K562 (cell line): ENCODE data around the gene NADSYN1. TPM values are rescaled to one million over a fixed set of nuclear protein-coding genes. Genes with fewer than 3 reads are reported as not detected.

Experiments
- ATAC-seq: fragments of 200-7000 bp; cut with Tn5 transposase; 3 replicates; pipeline ENCODE4 v1.9.1; 2020; ENCODE audit warnings: moderate library complexity
- BruUV-seq: library from RNA; stranded (reverse); fragments of 400-500 nt; replicated peaks from 2 replicates; lab custom pipeline; 2021; lab: Mats Ljungman, UMichigan
- CTCF ChIA-PET: fragments of 300-600 bp; formaldehyde crosslinking; extraction: SDS; loops from one replicate; lab custom pipeline; 2021; ENCODE audit warnings: low intra/inter-chr PET ratio; lab: Yijun Ruan, JAX
- POLR2A ChIA-PET: fragments of 300-600, 350-650 bp; sonication (Branson Sonifier 250); formaldehyde crosslinking; extraction: SDS; loops from one replicate; lab custom pipeline; 2021; ENCODE audit warnings: antibody characterized with exemption, inconsistent platforms; lab: Yijun Ruan, JAX
- DNase-seq, 4 experiments: peaks; one replicate each; pipeline versions ENCODE4 v3.0.0 to v3.0.0-alpha.2; 2011 to 2018; ENCODE audit warnings: low spot score in 3 of 4, mixed read lengths in 3 of 4; ENCODE audit errors: extremely low read depth in 1 of 4
- FAIRE-seq: peaks from 2 replicates; lab custom pipeline; 2011; peaks lifted over from hg19 to GRCh38; lab: Jason Lieb, UNC
- H2AFZ ChIP-seq: 2 replicates; pipeline ENCODE4 v1.6.0; 2011; ENCODE audit warnings: low read depth, low read length, control low read depth, inconsistent platforms
- H3K27ac ChIP-seq: fragments of 200-600 bp; 3 replicates; pipeline ENCODE4 v1.8.0; 2011; ENCODE audit warnings: low read depth, mild to moderate bottlenecking, control low read depth, inconsistent platforms, low read length, moderate library complexity, mixed read lengths; ENCODE audit errors: extremely low read depth
- H3K27me3 ChIP-seq, 2 experiments: fragments of 300-600 bp in 1 of 2; 2 replicates in 1 of 2; 3 replicates in 1 of 2; pipeline versions ENCODE4 v1.6.0 to v1.8.0; 2011; ENCODE audit warnings: inconsistent platforms in 2 of 2, low read length in 2 of 2, mild to moderate bottlenecking in 1 of 2, mixed read lengths in 1 of 2, moderate library complexity in 1 of 2; ENCODE audit not compliant: control insufficient read depth in 2 of 2, insufficient read depth in 2 of 2
- H3K36me3 ChIP-seq: fragments of 300-600 bp; 3 replicates; pipeline ENCODE4 v1.8.0; 2011; ENCODE audit warnings: mild to moderate bottlenecking, low read length, inconsistent platforms; ENCODE audit not compliant: control insufficient read depth, insufficient read depth
- H3K4me1 ChIP-seq, 2 experiments: fragments of 200-600 bp in 1 of 2; replicated peaks in 1 of 2; 2 replicates in 1 of 2; 3 replicates in 1 of 2; pipeline versions ENCODE4 v1.5.1 to v1.8.0; 2011; ENCODE audit warnings: inconsistent platforms in 2 of 2, low read length in 2 of 2, mild to moderate bottlenecking in 1 of 2, mixed read lengths in 1 of 2, moderate library complexity in 1 of 2; ENCODE audit not compliant: control insufficient read depth in 2 of 2, insufficient read depth in 2 of 2
- H3K4me2 ChIP-seq: 2 replicates; pipeline ENCODE4 v1.6.1; 2011; ENCODE audit warnings: low read length, control low read depth, inconsistent platforms, mixed read lengths; ENCODE audit not compliant: insufficient read depth
- H3K4me3 ChIP-seq: fragments of 200-600 bp; sonication (generic), shearing (Covaris generic); 2 replicates; pipeline ENCODE4 v1.5.1; 2016; ENCODE audit warnings: control low read depth, inconsistent platforms
- H3K79me2 ChIP-seq: fragments of 200-600 bp; 3 replicates; pipeline ENCODE4 v1.8.0; 2011; ENCODE audit warnings: low read length, inconsistent platforms; ENCODE audit not compliant: control insufficient read depth, insufficient read depth
- H3K9ac ChIP-seq, 2 experiments: 2 replicates each; pipeline versions ENCODE4 v1.6.0 to v1.6.1; 2011; ENCODE audit warnings: low read depth in 2 of 2, low read length in 2 of 2, control low read depth in 1 of 2, inconsistent platforms in 1 of 2, mild to moderate bottlenecking in 1 of 2, mixed read lengths in 1 of 2; ENCODE audit not compliant: insufficient read depth in 1 of 2
- H3K9me1 ChIP-seq: one replicate; pipeline ENCODE4 v1.6.0; 2011; ENCODE audit warnings: inconsistent platforms, mild to moderate bottlenecking, low read length, moderate library complexity; ENCODE audit not compliant: control insufficient read depth, insufficient read depth
- H3K9me3 ChIP-seq: replicated peaks from 2 replicates; pipeline ENCODE4 v1.5.1; 2011; ENCODE audit warnings: low read depth, low read length, inconsistent platforms; ENCODE audit not compliant: control insufficient read depth, insufficient read depth
- H4K20me1 ChIP-seq: replicated peaks from 2 replicates; pipeline ENCODE4 v1.6.1; 2011; ENCODE audit warnings: low read length, inconsistent platforms, mixed read lengths; ENCODE audit not compliant: control insufficient read depth, insufficient read depth
- PRDM10 ChIP-seq: fragments of 450-650 bp; IDR thresholded peaks from 2 replicates; pipeline ENCODE4 v1.6.1; 2018; ENCODE audit not compliant: partially characterized antibody
- ZNF431 ChIP-seq: sonication (generic); formaldehyde crosslinking; IDR thresholded peaks from 2 replicates; pipeline ENCODE4 v1.8.0; 2022; ENCODE audit warnings: mild to moderate bottlenecking, missing genetic modification reagents
- WGBS: fragments of 100-300 bp; shearing (Covaris generic); methylation state at CpG from one replicate; pipeline ENCODE4 v1.1.6; 2016; ENCODE audit warnings: low coverage, mixed read lengths; ENCODE audit not compliant: insufficient coverage; ENCODE audit errors: missing lambda C conversion rate; 5-methylcytosine and 5-hydroxymethylcytosine counted together
- in situ Hi-C: fragments of 300-500 bp; cut with MboI; formaldehyde crosslinking; loops from 4 replicates; pipeline ENCODE4 v1.15.0; 2018; ENCODE audit warnings: inconsistent platforms, mixed read lengths
- intact Hi-C: fragments of 100-400 bp; cut with micrococcal nuclease; formaldehyde crosslinking; loops from 2 replicates; pipeline ENCODE4 v1.14.2; 2022
- polyA plus RNA-seq, 8 experiments: library from polyadenylated mRNA; depleted of rRNA in 4 of 8; stranded (reverse) in 5 of 8; unstranded in 3 of 8; fragments of >200 nt; fragmentation: Nextera tagmentation in 2 of 8; fragmentation: Illumina TruSeq in 1 of 8; extraction: Ambion mirVana in 2 of 8; extraction: Trizol in 1 of 8; gene quantifications; 2 replicates each; pipeline versions ENCODE4 v1.2.1 to v1.2.3, GENCODE V29; 2011 to 2014; ENCODE audit warnings: inconsistent platforms in 1 of 8, missing spikeins in 1 of 8
- total RNA-seq, 7 experiments: library from RNA; depleted of rRNA in 6 of 7; stranded (reverse); fragments of >200 nt in 6 of 7; fragmentation: Illumina TruSeq in 2 of 7; extraction: Trizol in 2 of 7; gene quantifications; 2 replicates each; pipeline versions ENCODE4 v1.2.1 to v1.2.3, GENCODE V29; 2011 to 2021; ENCODE audit warnings: low replicate concordance in 1 of 7

The NADSYN1 gene
- total and polyA plus RNA-seq, 9 of the 15 experiments (the other 6 are each of a cell fraction or from before 2014, with no cell fraction given) = 12.7 to 57.3 (median 42.1) TPM

- Histone ChIP-seq H3K27ac (no peak overlapping the region), H3K27me3 (peaks cover 46 to 74% of the 10 kb centered on the region in 2 experiments), H3K79me2 (no peaks in the 10 kb centered on the region), H3K36me3 (no peaks in the 10 kb centered on the region)
- BruUV-seq = no TSS peak
- CTCF ChIA-PET = no interaction called here
- peak; percentile 55 for TF ChIP-seq PRDM10
- TF ChIP-seq ZNF431 (CRISPR knock-in tag) = no peak
- TF ChIP-seq, all 486 proteins: peak for 1
- in situ Hi-C loops = no loop called here
- no peaks in the 10 kb centered on the region for H3K9me1 ChIP-seq
- no peak overlapping the region for H2AFZ ChIP-seq
- DNase-seq (no peak), ATAC-seq (no peak), FAIRE-seq (no peak)
- intact Hi-C loops = no loop called here
- no peak overlapping the region for H3K9ac ChIP-seq
- H3K4me3 ChIP-seq = no peak overlapping the region
- H3K4me2 ChIP-seq = no peak overlapping the region
- POLR2A ChIA-PET = interaction anchor here (0.6 kb wide), 1 partner anchor 1232 kb away, joined by 4 read pairs; no protein-coding TSS in a partner anchor
- H4K20me1 ChIP-seq = no peaks in the 10 kb centered on the region
- WGBS = 0% methylated on average over 6 of the region's 6 CpGs
- peaks cover 0 to 4% of the 10 kb centered on the region in 2 experiments; a peak in 1 of 5 replicates for H3K4me1 ChIP-seq
- peaks cover 2% of the 10 kb centered on the region; the same call in 1 of the 2 replicates for H3K9me3 ChIP-seq
Measured at GRCh38 chr11:71544525-71545214, 91.7 kb downstream of the NADSYN1 start.
